ENCODE results near the gene ADGRL4.

The ADGRL4 gene

GRCh38 chr1:78958711-78959110 is 47.8 kb downstream of the ADGRL4 start:
- Histone ChIP-seq H3K4me3 (ENCODE audit: low read depth, low read length) (no peak overlapping the region), H3K36me3 (no peaks in the 10 kb centered on the region), H3K27me3 (no peaks in the 10 kb centered on the region), H3K9me3 (no peaks in the 10 kb centered on the region), H3K4me1 (no peaks in the 10 kb centered on the region)
- DNase-seq = no peak
- no peak for TF ChIP-seq CTCF (IDR thresholded peaks at IDR 0.05; ENCODE audit: low read depth, low read length)

- Histone ChIP-seq H3K27me3 (no peaks in the 10 kb centered on the region), H3K4me1 (no peaks in the 10 kb centered on the region), H3K9me3 (no peaks in the 10 kb centered on the region), H3K36me3 (no peaks in the 10 kb centered on the region), H3K4me3 (ENCODE audit: low read depth, low read length) (no peak overlapping the region)
- no peak for TF ChIP-seq CTCF (IDR thresholded peaks at IDR 0.05; ENCODE audit: low read depth, low read length)
- DNase-seq = no peak
Measured at GRCh38 chr1:78950826-78951225, 55.7 kb downstream of the ADGRL4 start.

- no peak for TF ChIP-seq CTCF (IDR thresholded peaks at IDR 0.05; ENCODE audit: low read depth, low read length)
- no peak for DNase-seq
Measured at GRCh38 chr1:78949227-78949626, 57.3 kb downstream of the ADGRL4 start.

GRCh38 chr1:78919150-78919549 is 87.4 kb downstream of the ADGRL4 start:
- TF ChIP-seq CTCF (IDR thresholded peaks at IDR 0.05; ENCODE audit: low read depth, low read length) = no peak
- Histone ChIP-seq H3K9me3 (no peaks in the 10 kb centered on the region), H3K4me1 (no peaks in the 10 kb centered on the region), H3K36me3 (no peaks in the 10 kb centered on the region), H3K4me3 (ENCODE audit: low read depth, low read length) (no peak overlapping the region), H3K27me3 (no peaks in the 10 kb centered on the region)
- DNase-seq = no peak

More at GRCh38 chr1:78949227-78949626, 57.3 kb downstream of the ADGRL4 start:
- H3K27me3 ChIP-seq = no peaks in the 10 kb centered on the region
- no peaks in the 10 kb centered on the region for H3K9me3 ChIP-seq
- H3K4me1 ChIP-seq = no peaks in the 10 kb centered on the region
- no peak overlapping the region for H3K4me3 ChIP-seq (ENCODE audit: low read depth, low read length)
- no peaks in the 10 kb centered on the region for H3K36me3 ChIP-seq

- Histone ChIP-seq H3K9me3 (no peaks in the 10 kb centered on the region), H3K36me3 (no peaks in the 10 kb centered on the region), H3K4me1 (no peaks in the 10 kb centered on the region), H3K4me3 (ENCODE audit: low read depth, low read length) (no peak overlapping the region), H3K27me3 (no peaks in the 10 kb centered on the region)
- no peak for TF ChIP-seq CTCF (IDR thresholded peaks at IDR 0.05; ENCODE audit: low read depth, low read length)
- DNase-seq = no peak
Measured at GRCh38 chr1:78918157-78918556, 88.4 kb downstream of the ADGRL4 start.

- TF ChIP-seq CTCF (IDR thresholded peaks at IDR 0.05; ENCODE audit: low read depth, low read length) = no peak
- Histone ChIP-seq H3K9me3 (no peaks in the 10 kb centered on the region), H3K36me3 (no peaks in the 10 kb centered on the region), H3K4me3 (ENCODE audit: low read depth, low read length) (no peak overlapping the region), H3K4me1 (no peaks in the 10 kb centered on the region), H3K27me3 (no peaks in the 10 kb centered on the region)
- DNase-seq = no peak
Measured at GRCh38 chr1:78916986-78917385, 89.5 kb downstream of the ADGRL4 start.
